ENCODE measurements around the gene RPL5.

DNA sequence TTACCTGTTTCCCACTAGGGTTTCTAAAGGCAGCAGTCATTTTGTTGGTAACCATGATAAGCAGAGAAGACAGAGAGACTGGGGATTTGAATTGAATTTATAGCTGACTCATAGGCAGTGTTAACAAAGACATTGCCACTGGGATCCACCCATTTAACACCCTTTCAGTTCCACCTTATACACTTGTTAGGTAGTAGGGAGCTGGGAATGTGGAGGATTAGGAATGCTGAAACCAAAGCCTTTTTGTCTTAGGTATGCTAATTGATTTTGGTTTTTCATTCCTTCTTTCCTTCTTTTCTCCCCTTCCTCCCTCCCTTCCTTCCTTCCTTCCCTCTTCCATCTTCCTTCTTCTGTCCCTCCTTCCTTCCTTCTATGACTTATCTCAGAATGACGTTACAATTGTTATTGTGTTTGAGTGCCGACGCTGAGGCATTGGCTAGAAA is 39.5 kb upstream of the RPL5 start:
- TF ChIP-seq CTCF (IDR thresholded peaks at IDR 0.05) = no peak
- no peak for TF ChIP-seq POLR2A (IDR thresholded peaks at IDR 0.05)

Data from prostate gland (tissue), 2 donors.